HepG2 (cell line): ENCODE data around the gene SAMD4B. TPM values are rescaled to one million over a fixed set of nuclear protein-coding genes. Genes with fewer than 3 reads are reported as not detected.

Source experiments
- ASH2L ChIP-seq: fragments of 300-600, 200-600 bp; sonication (generic); IDR thresholded peaks from 2 replicates; pipeline ENCODE4 v1.7.0; 2017; ENCODE audit warnings: low read depth, mild to moderate bottlenecking, moderate library complexity, mixed read lengths, low read length; ENCODE audit not compliant: insufficient read length
- CAMTA2 ChIP-seq: sonication (generic); formaldehyde crosslinking; IDR thresholded peaks from 2 replicates; pipeline ENCODE4 v1.4.0; 2020; ENCODE audit warnings: mild to moderate bottlenecking, missing genetic modification reagents, borderline replicate concordance
- CERS6 ChIP-seq: sonication (generic); formaldehyde crosslinking; IDR thresholded peaks from 2 replicates; pipeline ENCODE4 v1.5.0; 2020; ENCODE audit warnings: missing genetic modification reagents
- CHCHD3 ChIP-seq: sonication (generic); formaldehyde crosslinking; IDR thresholded peaks from 2 replicates; pipeline ENCODE4 v1.8.0; 2022; ENCODE audit warnings: mild to moderate bottlenecking, missing genetic modification reagents, moderate library complexity
- FOSL1 ChIP-seq: sonication (generic); formaldehyde crosslinking; IDR thresholded peaks from 2 replicates; pipeline ENCODE4 v1.9.0; 2021; ENCODE audit warnings: missing genetic modification reagents, borderline replicate concordance
- MAFG ChIP-seq: sonication (generic); formaldehyde crosslinking; IDR thresholded peaks from 2 replicates; pipeline ENCODE4 v1.5.1; 2020; ENCODE audit warnings: mild to moderate bottlenecking, missing genetic modification reagents
- MIXL1 ChIP-seq: IDR thresholded peaks from 2 replicates; pipeline ENCODE4 v1.6.1; 2016
- MTA3 ChIP-seq: sonication (generic); formaldehyde crosslinking; IDR thresholded peaks from 2 replicates; pipeline ENCODE4 v1.4.0; 2020; ENCODE audit warnings: missing genetic modification reagents
- PHF21A ChIP-seq: sonication (generic); formaldehyde crosslinking; IDR thresholded peaks from 2 replicates; pipeline ENCODE4 v1.5.0; 2020; ENCODE audit warnings: mild to moderate bottlenecking, missing genetic modification reagents
- RBM39 ChIP-seq: fragments of 200-400 bp; formaldehyde crosslinking; IDR thresholded peaks from one replicate; pipeline ENCODE4 v1.6.1; 2018; ENCODE audit warnings: antibody characterized with exemption, mild to moderate bottlenecking, low read depth, low read length; ENCODE audit not compliant: poor library complexity, severe bottlenecking
- SMAD9 ChIP-seq: sonication (generic); formaldehyde crosslinking; IDR thresholded peaks from 2 replicates; pipeline ENCODE4 v1.5.1; 2020; ENCODE audit warnings: mild to moderate bottlenecking, missing genetic modification reagents
- XRCC5 ChIP-seq: fragments of 200-400 bp; formaldehyde crosslinking; optimal IDR thresholded peaks from 2 replicates; pipeline ENCODE3; 2017; ENCODE audit warnings: mild to moderate bottlenecking, low read length
- ZBTB21 ChIP-seq: sonication (generic); formaldehyde crosslinking; IDR thresholded peaks from 2 replicates; pipeline ENCODE4 v1.4.0; 2020; ENCODE audit warnings: missing genetic modification reagents
- ZBTB44 ChIP-seq: sonication (generic); formaldehyde crosslinking; IDR thresholded peaks from 2 replicates; pipeline ENCODE4 v1.4.0; 2020; ENCODE audit warnings: missing genetic modification reagents
- ZFP36 ChIP-seq: fragments of 150-350 bp; IDR thresholded peaks from 2 replicates; pipeline ENCODE4 v1.6.1; 2018; ENCODE audit warnings: borderline replicate concordance, low read length, low read depth; ENCODE audit not compliant: partially characterized antibody
- ZKSCAN5 ChIP-seq: sonication (generic); formaldehyde crosslinking; IDR thresholded peaks from 2 replicates; pipeline ENCODE4 v1.5.1; 2020; ENCODE audit warnings: mild to moderate bottlenecking, missing genetic modification reagents
- ZMYM3 ChIP-seq: sonication (generic); formaldehyde crosslinking; IDR thresholded peaks from 2 replicates; pipeline ENCODE4 v1.5.1; 2020; ENCODE audit warnings: mild to moderate bottlenecking, missing genetic modification reagents
- ZNF253 ChIP-seq: sonication (generic); formaldehyde crosslinking; IDR thresholded peaks from 2 replicates; pipeline ENCODE4 v1.8.0; 2022; ENCODE audit warnings: mild to moderate bottlenecking, missing genetic modification reagents, borderline replicate concordance
- ZNF317 ChIP-seq: sonication (generic); formaldehyde crosslinking; IDR thresholded peaks from 2 replicates; pipeline ENCODE4 v1.5.0; 2020; ENCODE audit warnings: mild to moderate bottlenecking, missing genetic modification reagents
- ZNF331 ChIP-seq: sonication (generic); formaldehyde crosslinking; IDR thresholded peaks from 2 replicates; pipeline ENCODE4 v1.4.0; 2020; ENCODE audit warnings: missing genetic modification reagents
- ZNF33B ChIP-seq: sonication (generic); formaldehyde crosslinking; IDR thresholded peaks from 2 replicates; pipeline ENCODE4 v1.5.1; 2020; ENCODE audit warnings: mild to moderate bottlenecking, missing genetic modification reagents
- ZNF556 ChIP-seq: sonication (generic); formaldehyde crosslinking; IDR thresholded peaks from 2 replicates; pipeline ENCODE4 v1.4.0; 2020; ENCODE audit warnings: mild to moderate bottlenecking, missing genetic modification reagents, borderline replicate concordance
- ZSCAN31 ChIP-seq: sonication (generic); formaldehyde crosslinking; IDR thresholded peaks from 2 replicates; pipeline ENCODE4 v1.5.0; 2020; ENCODE audit warnings: low read depth, mild to moderate bottlenecking, missing genetic modification reagents
- polyA plus RNA-seq, 8 experiments: library from polyadenylated mRNA; depleted of rRNA in 3 of 8; stranded (reverse) in 7 of 8; unstranded in 1 of 8; fragments of >200 nt; fragmentation: Illumina TruSeq in 4 of 8; extraction: Trizol in 4 of 8; gene quantifications; 2 replicates each; pipeline versions ENCODE4 v1.2.1 to v1.2.3, GENCODE V29; 2011 to 2016; ENCODE audit warnings: low read depth in 4 of 8, missing spikeins in 1 of 8, mixed read lengths in 1 of 8; ENCODE audit not compliant: insufficient read depth in 1 of 8
- total RNA-seq, 5 experiments: library from RNA; depleted of rRNA; stranded (reverse); fragments of >200 nt; fragmentation: Illumina TruSeq; extraction: Trizol; gene quantifications; 2 replicates each; pipeline ENCODE4 v1.2.3, GENCODE V29; 2016; ENCODE audit warnings: low read depth in 1 of 5
- TF ChIP-seq, protein P1 (sequence below): sonication (generic); formaldehyde crosslinking; IDR thresholded peaks from 2 replicates; pipeline ENCODE4 v1.4.0; 2020; ENCODE audit warnings: mild to moderate bottlenecking, missing genetic modification reagents
- TF ChIP-seq, protein P2 (sequence below): IDR thresholded peaks from 2 replicates; pipeline ENCODE4 v1.6.1; 2018; ENCODE audit warnings: missing genetic modification reagents
- TF ChIP-seq, protein P3 (sequence below): sonication (generic); formaldehyde crosslinking; IDR thresholded peaks from 2 replicates; pipeline ENCODE4 v1.8.1; 2023; ENCODE audit warnings: mild to moderate bottlenecking, missing genetic modification reagents, borderline replicate concordance

The SAMD4B gene
- total and polyA plus RNA-seq, 2 of the 13 experiments (the other 11 are each of a cell fraction or from before 2014, with no cell fraction given) = 26.0 to 31.8 TPM

DNA sequence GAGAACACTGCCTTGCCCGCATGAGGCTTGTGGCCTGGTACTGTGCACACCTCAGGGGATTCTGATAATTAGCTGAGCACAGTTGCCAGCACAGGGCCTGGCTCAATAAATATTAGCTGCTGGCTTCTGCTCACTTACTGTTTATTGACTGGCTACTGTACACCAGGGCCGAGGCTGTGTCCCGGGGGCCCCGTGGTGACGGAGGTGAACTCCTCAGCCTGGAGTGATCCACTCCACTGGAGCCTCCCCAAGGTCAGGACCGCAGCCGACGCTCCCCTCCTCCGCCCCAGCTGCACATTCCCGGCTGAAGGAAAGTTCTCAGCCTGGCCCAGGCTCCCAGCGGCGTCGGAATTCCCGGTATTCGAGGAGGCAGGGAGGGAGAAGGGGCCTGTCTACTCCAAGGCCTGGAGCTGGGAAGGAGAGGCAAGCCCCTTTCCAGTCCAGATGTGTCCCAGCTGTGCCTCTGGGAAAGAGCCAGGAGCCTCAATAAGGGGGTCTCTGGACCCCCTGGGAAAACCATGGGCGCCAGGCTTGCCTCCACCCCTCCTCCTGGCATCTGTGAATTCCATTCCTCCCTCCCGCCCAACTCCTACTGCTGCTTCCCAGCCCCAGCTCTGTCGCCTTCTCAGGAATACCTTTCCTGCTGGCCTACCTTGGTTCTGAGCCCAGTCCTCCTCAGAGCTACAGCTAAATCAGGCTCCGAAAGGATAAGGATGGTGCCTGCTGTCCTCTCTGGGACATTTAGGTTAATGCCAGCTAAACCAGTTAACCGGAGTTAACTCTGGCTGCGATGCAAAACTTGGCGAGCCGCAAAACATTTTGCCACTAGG is 86.3 kb downstream of the SAMD4B start (continued):
- TF ChIP-seq ASH2L (peak; percentile 28), ZNF331 (CRISPR knock-in tag) (peak; percentile 49; the same call in 1 of the 2 replicates), ZBTB44 (no peak), ZBTB21 (CRISPR knock-in tag) (0 out of 2 replicates have a peak, but pooled peaks have one; percentile 28), XRCC5 (peak; percentile 58), MIXL1 (CRISPR knock-in tag) (peak; percentile 61; the same call in 1 of the 2 replicates), MAFG (CRISPR knock-in tag) (no peak), ZNF556 (CRISPR knock-in tag) (no peak), ZNF33B (CRISPR knock-in tag) (no peak), CHCHD3 (no peak), ZSCAN31 (CRISPR knock-in tag) (no peak), SMAD9 (CRISPR knock-in tag) (no peak), ZMYM3 (CRISPR knock-in tag) (no peak; the same call in 1 of the 2 replicates), CAMTA2 (no peak), RBM39 (peak; percentile 40), PHF21A (CRISPR knock-in tag) (peak; percentile 32; the same call in 1 of the 2 replicates), ZNF317 (CRISPR knock-in tag) (no peak), CERS6 (CRISPR knock-in tag) (no peak), MTA3 (CRISPR knock-in tag) (no peak), FOSL1 (CRISPR knock-in tag) (no peak), ZKSCAN5 (CRISPR knock-in tag) (peak; percentile 78; the same call in 1 of the 2 replicates), ZFP36 (no peak), ZNF253 (no peak)
- TF ChIP-seq, protein P1, sequence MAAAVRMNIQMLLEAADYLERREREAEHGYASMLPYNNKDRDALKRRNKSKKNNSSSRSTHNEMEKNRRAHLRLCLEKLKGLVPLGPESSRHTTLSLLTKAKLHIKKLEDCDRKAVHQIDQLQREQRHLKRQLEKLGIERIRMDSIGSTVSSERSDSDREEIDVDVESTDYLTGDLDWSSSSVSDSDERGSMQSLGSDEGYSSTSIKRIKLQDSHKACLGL = no peak
- TF ChIP-seq, protein P2, sequence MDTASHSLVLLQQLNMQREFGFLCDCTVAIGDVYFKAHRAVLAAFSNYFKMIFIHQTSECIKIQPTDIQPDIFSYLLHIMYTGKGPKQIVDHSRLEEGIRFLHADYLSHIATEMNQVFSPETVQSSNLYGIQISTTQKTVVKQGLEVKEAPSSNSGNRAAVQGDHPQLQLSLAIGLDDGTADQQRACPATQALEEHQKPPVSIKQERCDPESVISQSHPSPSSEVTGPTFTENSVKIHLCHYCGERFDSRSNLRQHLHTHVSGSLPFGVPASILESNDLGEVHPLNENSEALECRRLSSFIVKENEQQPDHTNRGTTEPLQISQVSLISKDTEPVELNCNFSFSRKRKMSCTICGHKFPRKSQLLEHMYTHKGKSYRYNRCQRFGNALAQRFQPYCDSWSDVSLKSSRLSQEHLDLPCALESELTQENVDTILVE (CRISPR knock-in tag) = 0 out of 2 replicates have a peak, but pooled peaks have one; percentile 28
- TF ChIP-seq, protein P3, sequence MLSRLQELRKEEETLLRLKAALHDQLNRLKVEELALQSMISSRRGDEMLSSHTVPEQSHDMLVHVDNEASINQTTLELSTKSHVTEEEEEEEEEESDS (CRISPR knock-in tag) = no peak
